Lower lobe of right lung (tissue), 2 donors: ENCODE measurements around the gene ARHGAP8. TPM values are rescaled to one million over a fixed set of nuclear protein-coding genes. Genes with fewer than 3 reads are reported as not detected.
A peak's percentile ranks its signal among the peaks of the same experiment; 100 is the strongest.

Source experiments
- ATAC-seq, 2 donors: fragments of 200-7000 bp; cut with Tn5 transposase; one replicate each; pipeline ENCODE4 v1.9.1; 2020 to 2022; ENCODE audit warnings: mild to moderate bottlenecking in 2 of 2, moderate library complexity in 2 of 2
- DNase-seq: peaks from one replicate; pipeline ENCODE4 v3.0.0-alpha.2; 2020
- H3K27ac ChIP-seq: fragments of 200-600 bp; one replicate; pipeline ENCODE4 v1.8.0; 2022
- H3K27me3 ChIP-seq: fragments of 200-600 bp; one replicate; pipeline ENCODE4 v1.8.0; 2022; ENCODE audit warnings: low read depth
- H3K36me3 ChIP-seq: fragments of 200-600 bp; one replicate; pipeline ENCODE4 v1.8.0; 2022; ENCODE audit warnings: mild to moderate bottlenecking
- H3K4me1 ChIP-seq: fragments of 200-600 bp; one replicate; pipeline ENCODE4 v1.8.0; 2022
- H3K4me3 ChIP-seq: fragments of 200-600 bp; one replicate; pipeline ENCODE4 v1.8.0; 2022; ENCODE audit warnings: mild to moderate bottlenecking
- H3K9me3 ChIP-seq: fragments of 200-600 bp; one replicate; pipeline ENCODE4 v1.8.0; 2022
- CTCF ChIP-seq: fragments of 200-600 bp; IDR thresholded peaks from one replicate; pipeline ENCODE4 v1.8.0; 2022; ENCODE audit warnings: antibody characterized with exemption, mild to moderate bottlenecking
- intact Hi-C: fragments of 100-400 bp; cut with DNase I; formaldehyde crosslinking; loops from one replicate; pipeline ENCODE4 v1.11.0; 2022
- total RNA-seq: library from RNA; stranded (reverse); fragmentation: NEBNext Ultra II Directional; extraction: Animal tissue kit (Norgen Biotek cat#: 25700); gene quantifications from one replicate; pipeline ENCODE4 v1.2.1, GENCODE V29; 2021
- donor health status: DM: no; HTN: yes; CAD: no; lungs with severe emphysema.

Gene ARHGAP8
- total RNA-seq, 1 donor from 2014 or later, result 18.2 TPM

DNA sequence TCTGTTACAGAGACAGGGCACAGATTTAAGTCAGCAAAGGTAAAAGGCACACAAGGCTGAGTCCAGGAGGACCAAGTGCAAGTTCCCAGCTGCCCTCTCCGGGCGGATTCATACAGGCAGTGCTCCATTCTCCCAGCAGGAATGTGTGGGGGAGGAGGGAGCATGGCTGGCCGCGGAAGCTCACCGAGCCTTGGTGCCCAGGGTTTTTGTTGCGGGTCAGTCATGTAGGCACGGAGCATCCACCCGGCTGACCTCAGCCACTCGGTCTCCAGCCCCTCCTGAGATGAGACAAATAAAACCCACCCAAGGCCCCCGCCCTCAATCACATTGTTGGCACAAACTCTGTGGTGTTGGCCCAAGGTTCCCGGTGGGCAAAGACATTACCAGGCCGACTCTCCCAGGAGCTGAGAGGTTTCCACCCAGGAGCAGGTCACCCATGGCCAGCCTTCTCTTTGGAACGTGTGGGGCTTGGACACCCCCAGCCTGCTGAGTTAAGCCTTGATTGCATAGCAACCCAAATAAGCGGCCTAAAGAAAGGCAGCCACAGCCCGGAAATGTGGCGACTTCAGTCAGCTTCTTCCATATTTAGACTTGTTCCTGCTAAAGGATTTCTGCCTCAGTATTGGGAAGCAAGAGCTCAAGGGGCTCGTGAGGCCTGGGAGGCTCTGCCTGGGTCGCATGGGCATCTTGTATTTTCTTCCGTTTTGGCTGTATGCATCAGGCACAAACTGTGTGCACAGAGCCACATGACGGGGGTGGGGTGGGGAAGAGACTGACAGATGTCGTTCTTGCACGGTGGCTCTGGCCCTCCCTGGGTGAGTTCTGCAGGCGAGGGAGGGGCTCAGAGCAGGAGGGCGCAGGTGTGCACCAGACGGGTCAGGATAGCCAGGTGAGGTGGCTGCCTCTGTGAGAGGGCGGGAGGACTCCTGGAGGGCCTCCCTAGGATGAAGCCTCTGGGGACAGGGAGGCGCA lies 63.0 kb downstream of the ARHGAP8 start:
- no peaks in the 10 kb centered on the region for H3K36me3 ChIP-seq
- ATAC-seq (no peak), DNase-seq (no peak)
- no peaks in the 10 kb centered on the region for H3K9me3 ChIP-seq
- intact Hi-C loops, result no loop called here
- TF ChIP-seq CTCF, result no peak
- H3K27ac ChIP-seq, result no peak overlapping the region
- no peak overlapping the region for H3K4me3 ChIP-seq
- H3K4me1 ChIP-seq, result no peaks in the 10 kb centered on the region
- no peaks in the 10 kb centered on the region for H3K27me3 ChIP-seq

GRCh38 chr22:44816141-44816540 lies 63.8 kb downstream of the ARHGAP8 start:
- H3K27me3 ChIP-seq, result no peaks in the 10 kb centered on the region
- TF ChIP-seq CTCF, result no peak

GRCh38 chr22:44818727-44819126 lies 66.4 kb downstream of the ARHGAP8 start:
- DNase-seq (no peak), ATAC-seq (no peak)
- Histone ChIP-seq H3K27me3 (peaks cover 3% of the 10 kb centered on the region), H3K9me3 (no peaks in the 10 kb centered on the region), H3K36me3 (no peaks in the 10 kb centered on the region), H3K27ac (no peak overlapping the region), H3K4me1 (no peaks in the 10 kb centered on the region), H3K4me3 (no peak overlapping the region)
- TF ChIP-seq CTCF, result no peak
- intact Hi-C loops, result no loop called here

More at GRCh38 chr22:44816141-44816540, 63.8 kb downstream of the ARHGAP8 start:
- Histone ChIP-seq H3K27ac (no peak overlapping the region), H3K36me3 (no peaks in the 10 kb centered on the region), H3K4me3 (no peak overlapping the region), H3K9me3 (no peaks in the 10 kb centered on the region), H3K4me1 (no peaks in the 10 kb centered on the region)
- DNase-seq (no peak), ATAC-seq (peak in 1 of 2 donors; percentile 60)
- intact Hi-C loops, result no loop called here

DNA sequence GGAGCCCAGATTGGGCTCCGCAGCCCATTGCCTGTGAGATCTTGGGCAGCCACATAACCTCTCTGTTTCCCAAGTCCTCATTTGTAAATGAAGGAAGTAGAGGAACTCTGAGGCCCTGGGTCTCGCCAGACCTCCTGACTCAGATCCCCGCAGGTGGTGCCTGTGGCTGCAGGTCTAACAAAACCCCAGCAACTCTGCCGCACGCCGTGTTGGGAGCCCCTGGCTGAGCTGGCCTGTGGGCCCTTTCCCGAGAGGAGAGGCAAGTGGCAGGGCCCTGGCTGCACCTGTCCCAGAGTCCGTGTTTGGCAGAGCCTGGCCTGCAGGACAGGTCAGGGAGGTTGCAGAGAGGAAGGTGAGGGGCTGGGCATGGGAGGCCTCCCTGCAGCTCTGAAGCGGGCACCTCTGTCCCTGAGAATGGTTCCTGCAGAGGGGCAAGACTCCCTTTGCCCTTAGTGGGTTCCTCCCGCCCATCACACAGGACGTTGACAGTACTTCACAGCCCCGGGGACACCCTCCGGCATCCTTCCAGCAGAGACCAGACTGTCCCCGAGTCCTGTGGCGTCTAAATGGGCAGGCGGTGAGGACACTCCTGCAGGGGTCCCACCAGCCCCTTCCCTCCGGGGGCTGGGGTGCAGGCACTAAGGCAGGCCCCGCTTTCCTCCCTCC lies 67.7 kb downstream of the ARHGAP8 start:
- peak; percentile 17 to 18 for ATAC-seq
- intact Hi-C loops, result no loop called here
- DNase-seq, result no peak
- Histone ChIP-seq H3K27me3 (peaks cover 3% of the 10 kb centered on the region), H3K4me1 (no peaks in the 10 kb centered on the region), H3K27ac (no peak overlapping the region), H3K9me3 (no peaks in the 10 kb centered on the region), H3K36me3 (no peaks in the 10 kb centered on the region), H3K4me3 (no peak overlapping the region)
- TF ChIP-seq CTCF, result no peak

DNA sequence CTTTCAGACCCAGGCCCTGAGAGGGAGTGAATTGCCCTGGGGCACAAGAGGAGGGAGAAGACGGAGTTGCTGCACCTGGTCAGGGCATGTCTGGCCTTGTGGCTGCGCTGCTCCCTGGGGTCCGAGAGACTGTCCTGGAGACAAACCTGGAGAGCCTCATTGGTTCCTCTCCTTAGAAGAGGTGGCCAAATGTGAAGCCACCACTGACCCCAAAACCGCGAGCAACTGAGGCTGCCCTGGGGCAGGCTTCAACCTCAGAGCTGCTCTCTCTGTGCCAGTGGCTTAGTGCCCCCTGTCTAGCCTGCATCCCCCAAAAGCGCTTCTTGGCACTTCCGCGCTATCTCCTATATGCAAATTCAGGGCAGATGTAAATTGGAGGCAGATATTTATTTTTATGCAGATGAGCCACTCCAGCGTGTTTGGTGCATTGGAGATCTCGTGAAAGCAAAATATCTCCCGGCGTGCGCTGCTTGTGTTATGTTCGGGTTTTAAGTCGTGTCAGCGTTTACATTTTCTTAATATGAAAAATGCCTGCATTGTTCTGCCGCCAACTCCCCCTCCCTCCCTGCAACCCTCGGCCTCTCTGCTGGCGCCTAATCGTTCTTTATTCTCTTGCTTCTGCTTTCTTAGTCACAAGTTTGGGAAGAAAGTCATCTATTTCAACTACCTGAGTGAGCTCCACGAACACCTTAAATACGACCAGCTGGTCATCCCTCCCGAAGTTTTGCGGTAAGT lies 69.5 kb downstream of the ARHGAP8 start:
- H3K36me3 ChIP-seq, result no peaks in the 10 kb centered on the region
- DNase-seq (no peak), ATAC-seq (no peak)
- intact Hi-C loops, result no loop called here
- H3K4me1 ChIP-seq, result no peaks in the 10 kb centered on the region
- H3K4me3 ChIP-seq, result no peak overlapping the region
- peaks cover 3% of the 10 kb centered on the region for H3K27me3 ChIP-seq
- H3K27ac ChIP-seq, result no peak overlapping the region
- H3K9me3 ChIP-seq, result no peaks in the 10 kb centered on the region
- TF ChIP-seq CTCF, result no peak
